Glomerular visceral epithelial cell (primary cell): ENCODE measurements around the gene TRAPPC10.
A peak's percentile ranks its signal among the peaks of the same experiment; 100 is the strongest.

Experiments
- DNase-seq: peaks from one replicate; pipeline ENCODE4 v3.0.0-alpha.2; 2016; ENCODE audit errors: extremely low spot score

The TRAPPC10 gene, protein sequence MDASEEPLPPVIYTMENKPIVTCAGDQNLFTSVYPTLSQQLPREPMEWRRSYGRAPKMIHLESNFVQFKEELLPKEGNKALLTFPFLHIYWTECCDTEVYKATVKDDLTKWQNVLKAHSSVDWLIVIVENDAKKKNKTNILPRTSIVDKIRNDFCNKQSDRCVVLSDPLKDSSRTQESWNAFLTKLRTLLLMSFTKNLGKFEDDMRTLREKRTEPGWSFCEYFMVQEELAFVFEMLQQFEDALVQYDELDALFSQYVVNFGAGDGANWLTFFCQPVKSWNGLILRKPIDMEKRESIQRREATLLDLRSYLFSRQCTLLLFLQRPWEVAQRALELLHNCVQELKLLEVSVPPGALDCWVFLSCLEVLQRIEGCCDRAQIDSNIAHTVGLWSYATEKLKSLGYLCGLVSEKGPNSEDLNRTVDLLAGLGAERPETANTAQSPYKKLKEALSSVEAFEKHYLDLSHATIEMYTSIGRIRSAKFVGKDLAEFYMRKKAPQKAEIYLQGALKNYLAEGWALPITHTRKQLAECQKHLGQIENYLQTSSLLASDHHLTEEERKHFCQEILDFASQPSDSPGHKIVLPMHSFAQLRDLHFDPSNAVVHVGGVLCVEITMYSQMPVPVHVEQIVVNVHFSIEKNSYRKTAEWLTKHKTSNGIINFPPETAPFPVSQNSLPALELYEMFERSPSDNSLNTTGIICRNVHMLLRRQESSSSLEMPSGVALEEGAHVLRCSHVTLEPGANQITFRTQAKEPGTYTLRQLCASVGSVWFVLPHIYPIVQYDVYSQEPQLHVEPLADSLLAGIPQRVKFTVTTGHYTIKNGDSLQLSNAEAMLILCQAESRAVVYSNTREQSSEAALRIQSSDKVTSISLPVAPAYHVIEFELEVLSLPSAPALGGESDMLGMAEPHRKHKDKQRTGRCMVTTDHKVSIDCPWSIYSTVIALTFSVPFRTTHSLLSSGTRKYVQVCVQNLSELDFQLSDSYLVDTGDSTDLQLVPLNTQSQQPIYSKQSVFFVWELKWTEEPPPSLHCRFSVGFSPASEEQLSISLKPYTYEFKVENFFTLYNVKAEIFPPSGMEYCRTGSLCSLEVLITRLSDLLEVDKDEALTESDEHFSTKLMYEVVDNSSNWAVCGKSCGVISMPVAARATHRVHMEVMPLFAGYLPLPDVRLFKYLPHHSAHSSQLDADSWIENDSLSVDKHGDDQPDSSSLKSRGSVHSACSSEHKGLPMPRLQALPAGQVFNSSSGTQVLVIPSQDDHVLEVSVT

DNA sequence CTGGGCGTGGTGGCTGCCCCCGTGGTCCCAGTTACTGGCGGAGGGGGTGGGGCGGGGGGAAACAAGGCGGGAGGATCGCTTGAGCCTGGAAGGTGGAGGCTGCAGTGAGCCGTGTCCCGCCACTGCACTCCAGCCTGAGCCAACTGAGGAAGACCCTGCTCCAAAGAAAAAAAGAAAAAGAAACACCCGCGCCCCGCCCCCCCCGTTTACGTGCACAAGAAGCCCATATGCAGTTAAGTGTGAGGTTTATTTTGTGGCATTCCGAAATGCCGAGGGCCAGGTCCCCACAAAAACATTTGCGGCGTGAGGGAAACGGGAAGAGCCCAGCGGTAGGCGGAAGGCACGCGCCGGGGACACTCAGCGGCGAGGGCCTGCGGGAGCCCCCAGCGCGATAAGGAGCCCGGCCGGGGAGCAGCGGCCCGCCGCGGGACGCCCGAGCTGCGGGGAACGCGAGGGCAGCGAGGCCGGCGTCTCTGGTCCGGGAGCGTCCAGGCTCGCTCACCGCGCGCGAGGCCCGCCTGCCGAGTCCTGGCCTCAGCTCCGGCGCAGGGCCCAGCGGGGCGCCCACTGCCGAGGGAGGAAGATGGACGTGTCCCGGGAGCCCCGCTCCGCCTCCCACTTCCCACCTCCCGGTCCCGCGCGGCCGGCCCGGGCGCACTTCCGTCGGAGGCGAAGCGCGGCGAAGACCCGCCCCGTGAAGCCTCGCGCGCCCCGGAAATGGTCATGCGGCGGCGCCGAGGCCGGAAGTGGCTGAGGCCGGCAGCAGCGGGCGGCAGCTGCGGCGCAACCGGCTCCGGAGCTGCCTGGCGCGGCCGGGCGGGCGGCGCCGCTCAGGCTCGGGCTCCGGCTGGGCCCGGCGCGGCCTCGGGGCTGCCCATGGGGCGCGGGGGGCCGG lies at the start of gene TRAPPC10:
TSS of gene TRAPPC10 (plus strand) at position 731 of the 895 bp plus-strand sequence. CDS start 185 bp downstream, outside the sequence.
- DNase-seq: peak; percentile 85

DNA sequence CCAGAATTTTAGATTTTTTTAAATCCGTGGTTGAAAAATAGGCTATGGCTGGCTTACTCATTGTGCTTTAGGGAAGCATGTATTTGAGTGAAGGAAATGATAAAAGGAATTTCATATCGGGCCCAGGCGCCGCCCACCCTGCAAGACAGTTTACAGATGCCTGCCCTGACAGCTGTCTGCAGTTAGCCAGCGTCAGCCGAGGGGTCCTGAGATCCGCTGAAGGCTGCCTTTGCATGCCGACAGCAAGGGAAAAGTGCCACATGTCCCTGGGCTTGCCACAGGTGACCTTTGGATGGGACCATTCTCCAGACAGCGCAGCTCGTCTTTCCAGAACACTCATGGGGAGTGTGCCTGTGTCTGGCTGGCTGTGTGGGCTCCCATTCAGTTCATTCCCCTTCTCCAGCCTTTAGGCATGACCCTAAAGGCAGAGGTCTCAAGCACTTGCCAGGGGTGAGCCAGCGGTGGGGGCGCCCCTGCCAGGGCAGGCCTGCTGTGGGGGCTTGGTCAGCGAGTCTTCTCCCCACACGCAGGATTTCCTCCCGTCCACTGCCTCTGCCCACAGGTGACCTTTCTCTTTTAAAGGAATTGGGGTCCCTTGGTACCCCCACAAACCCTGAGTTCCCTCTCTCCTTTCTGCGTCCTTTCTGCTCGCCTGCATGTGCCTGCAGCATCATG lies 46.1 kb upstream of the TRAPPC10 start:
- no peak for DNase-seq

DNA sequence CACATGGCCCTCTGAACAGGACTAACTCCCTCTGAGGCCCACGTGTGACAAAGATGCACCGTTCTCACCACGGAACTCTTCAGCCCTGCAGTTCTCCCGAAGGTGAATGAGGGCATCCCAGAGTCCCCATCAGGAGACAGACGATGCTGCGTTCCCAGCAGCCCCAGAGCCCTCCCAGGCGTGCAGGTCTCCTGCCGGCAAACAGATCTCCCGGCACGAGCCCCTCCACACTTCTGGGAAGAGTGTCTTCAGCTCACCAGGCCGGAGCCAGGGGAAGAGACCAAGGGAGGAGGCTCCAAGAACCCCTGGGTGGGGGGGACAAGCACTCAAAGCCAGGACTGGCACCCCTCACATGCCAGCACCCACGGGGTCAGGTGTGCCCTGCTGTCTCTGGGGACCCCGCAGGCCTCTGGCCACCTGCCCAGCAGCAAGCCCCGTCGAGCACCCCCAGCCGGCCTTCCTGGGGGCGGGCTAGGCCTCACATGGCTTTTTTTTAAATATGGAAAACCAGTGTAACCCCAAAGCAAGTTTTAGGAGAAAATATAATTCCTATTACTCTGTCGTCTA lies 45.1 kb upstream of the TRAPPC10 start:
- no peak for DNase-seq

- DNase-seq: no peak
Observed at GRCh38 chr21:43967981-43968380, 44.1 kb upstream of the TRAPPC10 start.

- no peak for DNase-seq
Observed at GRCh38 chr21:43968410-43969114, 43.5 kb upstream of the TRAPPC10 start.

GRCh38 chr21:43969115-43969444 lies 43.0 kb upstream of the TRAPPC10 start:
- no peak for DNase-seq

- DNase-seq: no peak
Observed at GRCh38 chr21:43970551-43970950, 41.6 kb upstream of the TRAPPC10 start.

DNA sequence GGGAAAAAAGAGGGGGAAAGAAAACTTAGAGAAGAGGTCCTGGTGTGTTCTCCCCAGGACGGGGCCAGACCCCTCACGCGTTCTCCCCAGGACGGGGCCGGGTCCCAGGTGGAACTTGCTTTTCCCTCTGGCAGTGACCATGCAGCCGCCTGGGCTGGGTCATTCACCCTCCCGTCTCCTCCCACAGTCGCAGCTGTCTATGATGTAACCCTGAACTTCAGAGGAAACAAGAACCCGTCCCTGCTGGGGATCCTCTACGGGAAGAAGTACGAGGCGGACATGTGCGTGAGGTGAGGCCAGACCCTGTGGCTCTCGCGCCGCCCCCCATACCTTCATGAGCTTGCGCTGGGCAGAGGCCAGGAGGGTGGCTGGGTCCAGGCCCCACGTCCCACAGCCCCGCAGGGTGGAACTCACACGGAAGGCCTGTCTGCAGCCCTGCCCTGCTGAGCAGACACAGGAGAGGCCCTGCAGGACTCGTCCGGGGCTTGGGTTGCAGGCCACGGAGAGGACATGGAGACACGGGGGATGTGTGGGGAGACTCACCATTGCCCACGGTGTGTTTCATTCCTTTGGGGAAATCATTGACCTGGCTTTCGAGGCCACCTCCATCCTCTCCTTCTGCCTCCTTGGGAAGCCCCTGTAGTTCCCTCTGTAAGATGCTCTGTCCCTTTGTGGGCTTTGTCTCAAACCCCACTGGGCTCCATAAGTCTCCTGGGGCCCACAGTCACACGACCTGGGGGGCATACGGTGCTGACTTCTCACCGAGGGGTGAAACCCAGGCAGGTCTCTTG lies 40.7 kb upstream of the TRAPPC10 start:
- DNase-seq: no peak

DNA sequence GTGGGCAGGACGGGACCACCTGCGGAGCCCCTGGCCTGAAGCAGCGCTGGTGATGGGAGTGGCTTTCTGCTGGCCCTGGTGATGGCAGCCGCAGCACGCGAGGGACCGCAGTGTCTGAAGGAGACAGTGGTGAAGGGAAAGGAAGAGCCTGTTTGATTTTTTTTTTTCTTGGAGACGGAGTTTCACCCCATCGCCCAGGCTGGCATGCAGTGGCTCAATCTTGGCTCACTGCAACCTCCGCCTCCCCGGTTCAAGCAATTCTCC lies 40.2 kb upstream of the TRAPPC10 start:
- DNase-seq: no peak

GRCh38 chr21:43972850-43973633 lies 39.1 kb upstream of the TRAPPC10 start:
- no peak for DNase-seq

DNA sequence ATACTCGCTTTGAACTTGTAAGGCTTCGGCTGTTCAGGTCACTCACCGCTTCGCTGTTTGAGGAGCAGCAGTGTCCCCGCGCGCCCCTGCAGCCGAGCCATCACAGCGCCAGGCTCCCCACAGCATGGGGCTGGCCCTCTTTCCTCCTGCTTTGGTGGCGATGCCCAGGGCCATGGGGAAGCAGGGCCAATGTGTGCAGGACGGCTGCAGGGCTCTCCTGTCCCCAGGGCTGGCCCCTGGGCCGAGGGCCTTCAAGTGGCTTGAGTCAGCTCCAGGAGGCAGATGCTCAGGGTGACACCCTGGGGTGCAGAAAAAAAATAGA lies 38.5 kb upstream of the TRAPPC10 start:
- no peak for DNase-seq

DNA sequence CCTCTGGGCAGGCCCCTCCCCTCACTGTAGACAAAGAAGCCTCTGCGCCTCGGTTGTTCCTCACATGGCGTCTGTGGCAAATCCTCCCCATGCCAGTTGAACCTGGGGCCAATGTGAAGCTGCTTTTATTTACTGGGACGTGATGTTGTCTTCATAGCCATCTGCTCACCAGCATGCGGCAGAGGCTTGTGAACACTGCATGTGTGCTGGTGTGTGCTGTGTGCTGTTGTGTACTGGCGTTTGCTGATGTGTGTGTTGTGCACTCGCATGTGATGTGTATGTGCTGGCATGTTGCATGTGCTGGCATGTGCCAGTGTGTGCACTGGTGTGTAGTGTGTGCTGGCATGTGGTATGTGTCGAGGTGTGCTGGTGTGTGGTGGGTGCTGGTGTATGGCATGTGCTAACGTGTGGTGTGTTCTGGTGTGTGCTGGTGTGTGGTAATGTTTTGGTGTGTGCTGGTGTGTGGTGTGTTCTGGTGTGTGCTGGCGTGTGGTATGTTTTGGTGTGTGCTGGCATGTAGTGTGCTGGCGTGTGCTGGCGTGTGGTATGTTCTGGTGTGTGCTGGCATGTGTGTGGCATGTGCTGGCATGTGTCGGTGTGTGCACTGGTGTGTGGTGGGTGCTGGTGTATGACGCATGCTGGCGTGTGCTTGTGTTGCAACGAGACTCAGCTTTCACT lies 37.2 kb upstream of the TRAPPC10 start:
- DNase-seq: no peak

DNA sequence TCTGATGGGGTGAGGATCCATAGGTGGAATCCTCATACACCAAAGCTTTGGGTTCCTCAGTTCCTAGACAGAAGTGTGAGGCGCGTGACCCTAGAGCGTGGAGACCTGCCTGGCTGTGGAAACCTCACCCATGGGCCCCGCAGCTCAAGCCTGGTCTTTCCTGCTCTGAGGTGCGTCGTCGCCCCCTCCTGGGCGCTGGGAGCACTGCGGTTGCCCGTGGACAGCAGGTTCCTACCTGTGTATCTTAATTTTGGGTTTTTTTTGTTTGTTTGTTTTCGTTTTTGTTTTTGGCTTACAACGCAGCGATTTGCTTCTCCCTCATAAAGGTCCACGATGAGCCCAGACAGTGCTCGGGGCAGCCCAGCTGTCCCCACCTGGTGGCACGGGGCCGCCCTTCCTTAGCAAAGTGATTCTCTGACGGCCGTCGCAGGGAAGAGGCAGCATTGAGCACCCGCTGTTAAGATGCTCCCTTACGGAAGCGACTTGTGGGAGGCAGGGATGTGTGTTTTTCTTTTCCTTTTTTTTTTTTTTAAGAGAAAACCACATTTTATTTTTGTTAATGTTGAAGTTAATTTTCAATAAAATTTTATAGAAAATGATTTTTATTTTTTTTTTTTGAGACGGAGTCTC lies 36.5 kb upstream of the TRAPPC10 start:
- DNase-seq: peak; percentile 68

DNA sequence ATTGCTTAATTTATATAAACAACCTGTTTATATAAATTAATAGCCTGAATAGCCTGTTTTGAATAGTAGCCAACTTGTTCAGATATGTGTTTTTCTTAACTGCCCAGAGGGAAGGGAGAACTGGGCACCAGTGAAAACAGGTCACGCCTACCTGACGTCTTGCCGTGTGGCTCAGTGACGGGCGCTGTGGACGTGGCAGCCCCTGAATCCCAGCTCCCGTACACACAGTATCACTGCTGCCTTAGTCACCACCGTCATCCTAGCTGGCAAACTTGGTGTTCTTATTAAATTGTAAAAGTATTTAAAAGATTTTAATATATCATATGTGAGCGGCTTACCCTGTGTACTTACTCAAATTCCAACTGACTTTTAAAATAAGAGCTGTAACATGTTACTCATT lies 35.4 kb upstream of the TRAPPC10 start:
- DNase-seq: no peak

- DNase-seq: no peak
Observed at GRCh38 chr21:43978060-43978459, 34.0 kb upstream of the TRAPPC10 start.

- DNase-seq: no peak
Observed at GRCh38 chr21:43979654-43980053, 32.5 kb upstream of the TRAPPC10 start.

DNA sequence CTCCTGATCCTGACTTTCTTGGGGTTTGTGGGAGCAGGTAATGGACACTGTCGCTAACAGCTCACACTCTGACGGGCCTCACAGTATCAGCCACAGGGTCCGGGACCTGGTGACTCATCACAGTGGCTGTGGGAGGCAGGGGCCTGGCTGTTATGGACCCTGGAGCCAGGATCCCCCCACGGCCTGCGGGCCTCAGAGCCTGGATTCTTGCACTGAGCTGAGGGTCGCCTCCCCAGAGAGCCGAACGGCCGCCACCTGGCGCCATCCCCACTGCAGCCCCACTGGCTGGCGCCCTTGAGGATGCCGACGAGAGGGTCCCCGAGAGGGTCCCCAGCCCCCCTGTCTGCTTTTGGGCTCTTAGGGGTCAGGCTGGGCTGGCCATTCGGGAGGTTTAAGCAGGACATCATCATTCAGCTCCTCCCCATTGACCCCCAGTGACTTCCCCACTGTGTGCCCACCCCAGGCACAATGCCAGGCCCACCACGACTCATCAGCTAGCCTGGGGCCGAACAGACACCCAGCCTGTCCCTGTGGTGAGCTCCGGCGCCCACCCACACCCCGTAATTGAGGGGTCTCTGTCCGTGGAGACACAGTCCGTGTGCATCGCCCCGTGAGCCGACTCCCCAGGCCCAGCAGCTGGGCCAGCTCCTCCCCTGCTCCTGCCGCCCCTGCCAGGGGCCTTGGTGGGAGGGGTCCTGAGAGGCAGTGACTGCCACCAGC lies 30.8 kb upstream of the TRAPPC10 start:
- no peak for DNase-seq
